Gastrocnemius medialis (tissue), 4 donors: ENCODE data around the gene TMEM209.

Experiments
- CTCF ChIP-seq, 5 experiments: fragments of 450-650 bp in 3 of 5; fragments of 200-600 bp in 2 of 5; sonication (generic) in 2 of 5; IDR thresholded peaks in 4 of 5; conservative IDR thresholded peaks in 1 of 5; 1 replicate in 4 of 5; 2 replicates in 1 of 5; pipeline ENCODE4 v1.5.1; 2016 to 2019; ENCODE audit warnings: antibody characterized with exemption in 5 of 5, mild to moderate bottlenecking in 3 of 5, moderate library complexity in 3 of 5
- POLR2A ChIP-seq, 2 donors: fragments of 450-650 bp; IDR thresholded peaks; one replicate each; pipeline ENCODE4 v1.6.1; 2017; ENCODE audit warnings: antibody characterized with exemption in 2 of 2, mild to moderate bottlenecking in 2 of 2, moderate library complexity in 2 of 2

- TF ChIP-seq CTCF (IDR thresholded peaks at IDR 0.05 in 4 of 5, conservative IDR thresholded peaks at IDR 0.05 in 1 of 5) (no peak), POLR2A (IDR thresholded peaks at IDR 0.05) (no peak)
Observed at GRCh38 chr7:130145424-130146100, 59.6 kb downstream of the TMEM209 start.
